B cell (primary cell): Measurements from ENCODE around the gene CEL. TPM values are rescaled to one million over a fixed set of nuclear protein-coding genes. Genes with fewer than 3 reads are reported as not detected.
"Not testable (repeated sequence)": the region's sequence is repeated elsewhere in the genome, so short reads cannot be mapped to it uniquely, and the experiment has no call there.

ENCODE experiments used
- ATAC-seq: fragments of 200-7000 bp; cut with Tn5 transposase; one replicate; pipeline ENCODE4 v1.10.0; 2021; ENCODE audit warnings: low read depth, mild to moderate bottlenecking, moderate number of reproducible peaks, moderate library complexity
- CTCF ChIA-PET: fragments of 350-600 bp; sonication (Branson Sonifier 250); formaldehyde crosslinking; loops from one replicate; lab custom pipeline; 2021; ENCODE audit warnings: antibody characterized with exemption, inconsistent platforms; lab: Charles Lee
- POLR2A ChIA-PET: fragments of 350-600 bp; sonication (Branson Sonifier 250); formaldehyde crosslinking; loops from one replicate; lab custom pipeline; 2021; ENCODE audit warnings: antibody characterized with exemption; lab: Charles Lee
- DNase-seq: peaks from one replicate; pipeline ENCODE4 v3.0.0; 2013
- H2AFZ ChIP-seq: 2 replicates; pipeline ENCODE4 v1.6.1; 2012; ENCODE audit warnings: mild to moderate bottlenecking, low read depth, low read length; ENCODE audit not compliant: insufficient read depth, poor library complexity, severe bottlenecking
- H3K27ac ChIP-seq, 2 donors: 1 replicate in 1 of 2; 2 replicates in 1 of 2; pipeline ENCODE4 v1.5.1; 2012 to 2013; ENCODE audit warnings: low read length in 2 of 2, mild to moderate bottlenecking in 2 of 2, moderate library complexity in 1 of 2
- H3K27me3 ChIP-seq, 4 experiments: fragments of 200-600 bp in 1 of 4; sonication (generic) in 1 of 4; replicated peaks in 1 of 4; 1 replicate in 2 of 4; 2 replicates in 2 of 4; pipeline versions ENCODE4 v1.6.1 to v1.7.0; 2013 to 2016; ENCODE audit warnings: low read length in 3 of 4, mild to moderate bottlenecking in 2 of 4, mixed read lengths in 1 of 4, moderate library complexity in 1 of 4; ENCODE audit not compliant: insufficient read depth in 4 of 4, control insufficient read depth in 3 of 4; ENCODE audit errors: control extremely low read depth in 1 of 4
- H3K36me3 ChIP-seq, 2 experiments: replicated peaks in 1 of 2; 1 replicate in 1 of 2; 2 replicates in 1 of 2; pipeline versions ENCODE4 v1.6.1 to v1.7.1; 2013; ENCODE audit warnings: low read length in 1 of 2; ENCODE audit not compliant: insufficient read depth in 2 of 2, control insufficient read depth in 1 of 2; ENCODE audit errors: control extremely low read depth in 1 of 2, extremely low read depth in 1 of 2
- H3K4me1 ChIP-seq, 2 donors: fragments of 200-600 bp in 1 of 2; sonication (generic) in 1 of 2; 1 replicate in 1 of 2; 2 replicates in 1 of 2; pipeline versions ENCODE4 v1.5.1 to v1.6.1; 2013 to 2017; ENCODE audit warnings: low read length in 2 of 2; ENCODE audit not compliant: control insufficient read depth in 2 of 2, insufficient read depth in 2 of 2
- H3K4me2 ChIP-seq: replicated peaks from 2 replicates; pipeline ENCODE3; 2012; ENCODE audit warnings: mild to moderate bottlenecking, low read depth, low read length; ENCODE audit not compliant: poor library complexity, severe bottlenecking
- H3K4me3 ChIP-seq, 5 experiments: fragments of 200-600 bp in 1 of 5; sonication (generic) in 1 of 5; 1 replicate in 3 of 5; 2 replicates in 2 of 5; pipeline versions ENCODE4 v1.5.1 to v1.7.0; 2011 to 2016; ENCODE audit warnings: low read length in 4 of 5, mild to moderate bottlenecking in 4 of 5, low read depth in 2 of 5, control low read depth in 1 of 5, moderate library complexity in 1 of 5; ENCODE audit not compliant: insufficient read depth in 1 of 5; ENCODE audit errors: control extremely low read depth in 1 of 5, extremely low read depth in 1 of 5
- H3K79me2 ChIP-seq: fragments of 200-600 bp; sonication (generic); one replicate; pipeline ENCODE4 v1.6.0; 2016; ENCODE audit warnings: low read length; ENCODE audit not compliant: control insufficient read depth, insufficient read depth
- H3K9ac ChIP-seq: fragments of 200-600 bp; sonication (generic); 2 replicates; pipeline ENCODE4 v1.6.1; 2017; ENCODE audit warnings: mild to moderate bottlenecking, low read length, moderate library complexity
- H3K9me3 ChIP-seq, 3 donors: one replicate each; pipeline versions ENCODE4 v1.6.1 to v1.7.1; 2013; ENCODE audit warnings: low read length in 2 of 3; ENCODE audit not compliant: control insufficient read depth in 2 of 3, insufficient read depth in 1 of 3; ENCODE audit errors: control extremely low read depth in 1 of 3
- H4K20me1 ChIP-seq: 2 replicates; pipeline ENCODE4 v1.6.0; 2012; ENCODE audit warnings: mild to moderate bottlenecking, low read length; ENCODE audit not compliant: insufficient read depth, control insufficient read depth, poor library complexity, severe bottlenecking
- H3K27ac Mint-ChIP-seq: one replicate; pipeline ENCODE4 v1.8.0; 2021; ENCODE audit warnings: mixed read lengths
- H3K27me3 Mint-ChIP-seq: one replicate; pipeline ENCODE4 v1.8.0; 2021; ENCODE audit warnings: mixed read lengths
- H3K4me1 Mint-ChIP-seq: one replicate; pipeline ENCODE4 v1.8.0; 2021; ENCODE audit warnings: mixed read lengths
- H3K4me3 Mint-ChIP-seq: one replicate; pipeline ENCODE4 v1.8.0; 2021; ENCODE audit warnings: mixed read lengths
- H3K9me3 Mint-ChIP-seq: one replicate; pipeline ENCODE4 v1.8.0; 2022; ENCODE audit warnings: mixed read lengths; ENCODE audit not compliant: insufficient read depth
- WGBS: methylation state at CpG from one replicate; pipeline ENCODE4 v1.1.5; 2013; ENCODE audit warnings: missing lambda C conversion rate; ENCODE audit not compliant: insufficient coverage; 5-methylcytosine and 5-hydroxymethylcytosine counted together
- intact Hi-C: fragments of 100-400 bp; cut with micrococcal nuclease; formaldehyde crosslinking; loops from one replicate; pipeline ENCODE4 v1.10.0; 2022
- polyA plus RNA-seq: library from polyadenylated mRNA; depleted of rRNA; stranded (reverse); fragments of >200 nt; gene quantifications from 2 replicates; pipeline ENCODE4 v1.2.3, GENCODE V29; 2012
- total RNA-seq, 2 donors: library from RNA; stranded (reverse); fragments of 120-200 nt in 1 of 2; gene quantifications; 1 replicate in 1 of 2; 2 replicates in 1 of 2; pipeline versions ENCODE4 v1.2.3 to v1.2.4, GENCODE V29; 2013 to 2022

The CEL gene
- total and polyA plus RNA-seq, 2 donors (not counting 1 experiment from before 2014, with no cell fraction given) = 0.51 to 0.57 TPM

- intact Hi-C loops, ATAC-seq, H3K27ac Mint-ChIP-seq, H3K4me1 ChIP-seq, H3K9me3 ChIP-seq, H3K4me1 Mint-ChIP-seq, H3K4me3 ChIP-seq, H4K20me1 ChIP-seq, H3K79me2 ChIP-seq, H2AFZ ChIP-seq, H3K9me3 Mint-ChIP-seq, DNase-seq, H3K27ac ChIP-seq, H3K36me3 ChIP-seq, H3K4me3 Mint-ChIP-seq, H3K27me3 ChIP-seq, H3K9ac ChIP-seq, H3K27me3 Mint-ChIP-seq, POLR2A ChIA-PET, CTCF ChIA-PET, H3K4me2 ChIP-seq: not testable (repeated sequence)
- 84% methylated on average over 4 of the region's 12 CpGs for WGBS
Observed at GRCh38 chr9:133081957-133082644, 20.3 kb downstream of the CEL start.

- CTCF ChIA-PET, DNase-seq, POLR2A ChIA-PET: not testable (repeated sequence)
Observed at GRCh38 chr9:133083688-133084087, 21.9 kb downstream of the CEL start.

GRCh38 chr9:133086212-133086860, 24.6 kb downstream of the CEL start:
- 91% methylated on average over 7 of the region's 17 CpGs for WGBS
- POLR2A ChIA-PET, ATAC-seq: not testable (repeated sequence)

More at GRCh38 chr9:133083688-133084087, 21.9 kb downstream of the CEL start:
- H2AFZ ChIP-seq, H3K27ac Mint-ChIP-seq, H3K9ac ChIP-seq, H3K79me2 ChIP-seq, H3K9me3 ChIP-seq, ATAC-seq, H3K27me3 ChIP-seq, H3K4me3 Mint-ChIP-seq, H3K4me1 Mint-ChIP-seq, intact Hi-C loops, H4K20me1 ChIP-seq, H3K9me3 Mint-ChIP-seq, H3K4me3 ChIP-seq, H3K27me3 Mint-ChIP-seq, H3K4me1 ChIP-seq, H3K4me2 ChIP-seq, H3K36me3 ChIP-seq, H3K27ac ChIP-seq: not testable (repeated sequence)
- WGBS = 70% methylated on average over 2 of the region's 9 CpGs

More at GRCh38 chr9:133086212-133086860, 24.6 kb downstream of the CEL start:
- H3K9ac ChIP-seq, H3K4me1 ChIP-seq, H3K27ac ChIP-seq, H3K4me3 Mint-ChIP-seq, H2AFZ ChIP-seq, H3K4me1 Mint-ChIP-seq, H3K27me3 ChIP-seq, H4K20me1 ChIP-seq, DNase-seq, H3K9me3 Mint-ChIP-seq, H3K27me3 Mint-ChIP-seq, H3K27ac Mint-ChIP-seq, H3K4me2 ChIP-seq, H3K9me3 ChIP-seq, intact Hi-C loops, H3K36me3 ChIP-seq, H3K79me2 ChIP-seq, H3K4me3 ChIP-seq: not testable (repeated sequence)
- CTCF ChIA-PET = interaction anchor here (0.6 kb wide), 1 partner anchor 88 kb away, joined by 3 read pairs; no protein-coding TSS in a partner anchor
